ENCODE data around the gene LY86. TPM values are rescaled to one million over a fixed set of nuclear protein-coding genes. Genes with fewer than 3 reads are reported as not detected.

The LY86 gene
- total RNA-seq, 2 experiments from 2014 or later = 1.3 to 2.1 TPM

GRCh38 chr6:6651335-6651734 is 62.8 kb downstream of the LY86 start:
- DNase-seq (no peak), ATAC-seq (ENCODE audit: poor library complexity) (no peak)
- H3K4me3 ChIP-seq (ENCODE audit: low read length) = no peak overlapping the region
- Mint-ChIP-seq H3K27ac (no peak overlapping the region), H3K9me3 (no peaks in the 10 kb centered on the region), H3K36me3 (ENCODE audit: low read depth) (no peaks in the 10 kb centered on the region), H3K27me3 (no peaks in the 10 kb centered on the region), H3K4me1 (ENCODE audit: low read depth) (peaks cover 53% of the 10 kb centered on the region), H3K4me3 (no peak overlapping the region)
- no peaks in the 10 kb centered on the region for H3K9me3 ChIP-seq (ENCODE audit: control insufficient read depth in 1 of 2, insufficient read depth in 1 of 2, low read length in 2 of 2)
- H3K36me3 ChIP-seq (ENCODE audit: insufficient read depth, low read length) = no peaks in the 10 kb centered on the region
- ChIA-PET CTCF (no interaction called here), POLR2A (interaction anchor here (0.6 to 1.7 kb wide), 2 partner anchors 37 to 236 kb away, joined by 3 to 4 read pairs; no protein-coding TSS in a partner anchor)
- no peak overlapping the region for H3K27ac ChIP-seq (ENCODE audit: low read depth in 1 of 2, low read length in 2 of 2)
- TF ChIP-seq CTCF (IDR thresholded peaks at IDR 0.05) = no peak
- H3K4me1 ChIP-seq (ENCODE audit: insufficient read depth, low read length) = peaks cover 31% of the 10 kb centered on the region
- no peaks in the 10 kb centered on the region for H3K27me3 ChIP-seq (ENCODE audit: control insufficient read depth in 1 of 2, insufficient read depth in 2 of 2, low read length in 2 of 2)
- intact Hi-C loops (cut with DNase I, micrococcal nuclease) = loop anchor here (5.0 to 10.0 kb wide), 3 partner anchors 34 to 453 kb away; partner anchors contain the start of gene RREB1 (in 1 of the 2)

- no peaks in the 10 kb centered on the region for H3K27me3 ChIP-seq (ENCODE audit: control insufficient read depth in 1 of 2, insufficient read depth in 2 of 2, low read length in 2 of 2)
- no peak for ATAC-seq (ENCODE audit: poor library complexity)
- ChIA-PET POLR2A (no interaction called here), CTCF (no interaction called here)
- H3K36me3 ChIP-seq (ENCODE audit: insufficient read depth, low read length) = no peaks in the 10 kb centered on the region
- DNase-seq = no peak
- no peaks in the 10 kb centered on the region for H3K9me3 ChIP-seq (ENCODE audit: control insufficient read depth in 1 of 2, insufficient read depth in 1 of 2, low read length in 2 of 2)
- H3K9me3 Mint-ChIP-seq = no peaks in the 10 kb centered on the region
- no peak overlapping the region for H3K27ac ChIP-seq (ENCODE audit: low read depth in 1 of 2, low read length in 2 of 2)
- H3K4me3 Mint-ChIP-seq = no peak overlapping the region
- H3K27me3 Mint-ChIP-seq = no peaks in the 10 kb centered on the region
- no peak overlapping the region for H3K4me3 ChIP-seq (ENCODE audit: low read length)
- H3K36me3 Mint-ChIP-seq (ENCODE audit: low read depth) = no peaks in the 10 kb centered on the region
- intact Hi-C loops (cut with DNase I, micrococcal nuclease) = loop anchor here (5.0 to 10.0 kb wide), 3 partner anchors 36 to 452 kb away; partner anchors contain the start of gene RREB1 (in 1 of the 2)
- no peak for TF ChIP-seq CTCF (IDR thresholded peaks at IDR 0.05)
- peaks cover 33% of the 10 kb centered on the region for H3K4me1 ChIP-seq (ENCODE audit: insufficient read depth, low read length)
- H3K4me1 Mint-ChIP-seq (ENCODE audit: low read depth) = peaks cover 69% of the 10 kb centered on the region
- H3K27ac Mint-ChIP-seq = peak overlapping the region; percentile 7
These were observed 64.4 kb downstream of the LY86 start for GRCh38 chr6:6652932-6653331.

GRCh38 chr6:6654599-6655575 is 66.4 kb downstream of the LY86 start:
- H3K9me3 Mint-ChIP-seq = no peaks in the 10 kb centered on the region
- Histone ChIP-seq H3K4me1 (ENCODE audit: insufficient read depth, low read length) (peaks cover 37% of the 10 kb centered on the region), H3K27me3 (ENCODE audit: control insufficient read depth in 1 of 2, insufficient read depth in 2 of 2, low read length in 2 of 2) (no peaks in the 10 kb centered on the region), H3K36me3 (ENCODE audit: insufficient read depth, low read length) (no peaks in the 10 kb centered on the region), H3K9me3 (ENCODE audit: control insufficient read depth in 1 of 2, insufficient read depth in 1 of 2, low read length in 2 of 2) (no peaks in the 10 kb centered on the region), H3K27ac (ENCODE audit: low read depth in 1 of 2, low read length in 2 of 2) (no peak overlapping the region), H3K4me3 (ENCODE audit: low read length) (no peak overlapping the region)
- TF ChIP-seq CTCF (IDR thresholded peaks at IDR 0.05) = no peak
- ATAC-seq (ENCODE audit: poor library complexity) (peak; percentile 36), DNase-seq (peak in 4 of 14 experiments; percentile 13 to 54 (median 34))
- peaks cover 88% of the 10 kb centered on the region for H3K4me1 Mint-ChIP-seq (ENCODE audit: low read depth)
- H3K36me3 Mint-ChIP-seq (ENCODE audit: low read depth) = no peaks in the 10 kb centered on the region
- H3K4me3 Mint-ChIP-seq = peak overlapping the region; percentile 75
- H3K27ac Mint-ChIP-seq = peak overlapping the region; percentile 89
- intact Hi-C loops (cut with DNase I, micrococcal nuclease) = loop anchor here (1.0 to 10.0 kb wide), 4 partner anchors 38 to 450 kb away; partner anchors contain the start of gene RREB1 (in 1 of the 2)
- ChIA-PET POLR2A (interaction anchor here (0.6 to 2.7 kb wide), 6 partner anchors 22 to 1475 kb away, joined by 3 to 24 read pairs (median 4); no protein-coding TSS in a partner anchor), CTCF (interaction anchor here (1.3 kb wide), 1 partner anchor 22 kb away, joined by 3 read pairs; no protein-coding TSS in a partner anchor)
- no peaks in the 10 kb centered on the region for H3K27me3 Mint-ChIP-seq
